NOMO-1 treated with dmso at 0.1 percent for 144 hours (cell line): ENCODE data around the gene TMEM88.
A peak's percentile ranks its signal among the peaks of the same experiment; 100 is the strongest.

Experiments
- DNase-seq: peaks from one replicate; lab custom pipeline; 2025; ENCODE audit not compliant: unreplicated experiment; lab: John Stamatoyannopoulos, UW

TMEM88 gene

DNA sequence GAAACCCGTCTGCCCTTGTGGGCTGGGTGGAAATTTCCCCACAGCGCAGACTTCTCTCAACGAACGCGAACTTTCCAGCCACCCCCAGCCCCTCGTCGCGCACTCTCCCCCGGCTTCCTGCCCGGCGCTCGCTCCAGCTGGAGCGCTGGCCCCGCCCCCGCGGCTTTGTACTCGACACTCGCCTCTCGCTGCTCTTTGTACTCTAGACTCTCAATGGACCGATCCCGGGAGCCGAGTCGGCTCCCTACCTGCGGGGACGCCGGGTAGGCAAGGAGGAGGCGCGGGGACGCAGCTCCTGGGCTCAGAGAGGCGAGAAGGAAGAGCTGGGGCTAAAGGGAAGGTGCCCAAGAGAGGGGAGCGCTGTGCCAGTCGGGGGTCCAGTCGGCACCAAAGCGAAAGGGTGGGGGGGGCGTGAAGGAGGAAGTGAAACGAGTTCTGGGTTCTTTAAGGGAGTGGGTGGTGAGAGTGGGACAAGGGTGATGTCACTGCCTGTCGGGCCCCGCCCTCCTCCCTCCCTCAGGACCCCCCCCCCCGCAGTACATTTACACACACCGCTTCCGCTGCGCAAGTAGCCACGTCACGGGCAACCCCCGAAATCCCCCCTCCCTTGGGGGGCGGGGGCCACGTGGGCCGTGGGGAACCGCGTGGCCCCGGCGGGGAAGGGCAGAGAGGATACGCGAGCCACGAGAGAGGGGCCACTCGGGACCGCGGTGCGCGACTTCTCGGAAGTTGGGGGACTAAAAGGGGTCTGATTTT, 11.2 kb upstream of the TMEM88 start:
- DNase-seq = peak; percentile 72

- DNase-seq = peak; percentile 91
Measured at GRCh38 chr17:7844292-7845154, 10.3 kb upstream of the TMEM88 start.

DNA sequence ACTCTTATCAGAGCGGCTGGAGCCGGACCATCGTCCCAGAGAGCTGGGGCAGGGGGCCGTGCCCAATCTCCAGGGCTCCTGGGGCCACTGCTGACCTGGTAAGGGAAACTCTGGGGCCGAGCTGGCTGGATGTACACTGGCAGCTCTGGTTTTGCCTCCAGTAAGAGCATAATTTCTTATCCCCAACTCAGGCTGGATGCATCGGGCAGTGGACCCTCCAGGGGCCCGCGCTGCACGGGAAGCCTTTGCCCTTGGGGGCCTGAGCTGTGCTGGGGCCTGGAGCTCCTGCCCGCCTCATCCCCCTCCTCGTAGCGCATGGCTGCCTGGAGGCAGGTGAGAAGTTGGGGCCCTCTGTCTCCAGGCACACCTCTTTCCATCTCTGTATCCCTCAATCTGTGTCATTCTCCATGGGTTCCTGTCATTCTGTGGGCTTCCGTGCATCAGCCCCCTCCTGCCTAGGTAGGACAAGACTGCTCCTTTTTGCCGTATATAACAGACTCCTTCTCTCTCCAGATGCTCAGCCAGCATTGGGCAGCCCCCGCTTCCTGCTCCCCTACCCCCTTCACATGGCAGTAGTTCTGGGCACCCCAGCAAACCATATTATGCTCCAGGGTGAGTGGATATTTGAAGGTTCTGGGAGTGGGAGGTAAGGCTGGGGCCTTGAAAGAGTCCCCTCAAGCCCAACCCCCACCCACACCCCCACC, 9.4 kb upstream of the TMEM88 start:
- no peak for DNase-seq

DNA sequence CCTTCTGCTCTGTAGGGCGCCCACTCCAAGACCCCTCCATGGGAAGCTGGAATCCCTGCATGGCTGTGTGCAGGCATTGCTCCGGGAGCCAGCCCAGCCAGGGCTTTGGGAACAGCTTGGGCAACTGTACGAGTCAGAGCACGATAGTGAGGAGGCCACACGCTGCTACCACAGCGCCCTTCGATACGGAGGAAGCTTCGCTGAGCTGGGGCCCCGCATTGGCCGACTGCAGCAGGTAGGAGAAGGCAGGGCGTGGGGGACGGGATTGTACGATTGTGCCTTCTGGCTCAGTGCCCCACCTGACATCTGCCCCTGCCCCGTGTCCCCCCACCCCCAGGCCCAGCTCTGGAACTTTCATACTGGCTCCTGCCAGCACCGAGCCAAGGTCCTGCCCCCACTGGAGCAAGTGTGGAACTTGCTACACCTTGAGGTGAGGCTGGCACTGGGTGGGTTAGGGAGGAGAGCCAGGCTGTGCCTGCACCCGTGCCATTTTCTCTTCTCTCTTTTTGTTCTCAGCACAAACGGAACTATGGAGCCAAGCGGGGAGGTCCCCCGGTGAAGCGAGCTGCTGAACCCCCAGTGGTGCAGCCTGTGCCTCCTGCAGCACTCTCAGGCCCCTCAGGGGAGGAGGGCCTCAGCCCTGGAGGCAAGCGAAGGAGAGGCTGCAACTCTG, 8.7 kb upstream of the TMEM88 start:
- no peak for DNase-seq

DNA sequence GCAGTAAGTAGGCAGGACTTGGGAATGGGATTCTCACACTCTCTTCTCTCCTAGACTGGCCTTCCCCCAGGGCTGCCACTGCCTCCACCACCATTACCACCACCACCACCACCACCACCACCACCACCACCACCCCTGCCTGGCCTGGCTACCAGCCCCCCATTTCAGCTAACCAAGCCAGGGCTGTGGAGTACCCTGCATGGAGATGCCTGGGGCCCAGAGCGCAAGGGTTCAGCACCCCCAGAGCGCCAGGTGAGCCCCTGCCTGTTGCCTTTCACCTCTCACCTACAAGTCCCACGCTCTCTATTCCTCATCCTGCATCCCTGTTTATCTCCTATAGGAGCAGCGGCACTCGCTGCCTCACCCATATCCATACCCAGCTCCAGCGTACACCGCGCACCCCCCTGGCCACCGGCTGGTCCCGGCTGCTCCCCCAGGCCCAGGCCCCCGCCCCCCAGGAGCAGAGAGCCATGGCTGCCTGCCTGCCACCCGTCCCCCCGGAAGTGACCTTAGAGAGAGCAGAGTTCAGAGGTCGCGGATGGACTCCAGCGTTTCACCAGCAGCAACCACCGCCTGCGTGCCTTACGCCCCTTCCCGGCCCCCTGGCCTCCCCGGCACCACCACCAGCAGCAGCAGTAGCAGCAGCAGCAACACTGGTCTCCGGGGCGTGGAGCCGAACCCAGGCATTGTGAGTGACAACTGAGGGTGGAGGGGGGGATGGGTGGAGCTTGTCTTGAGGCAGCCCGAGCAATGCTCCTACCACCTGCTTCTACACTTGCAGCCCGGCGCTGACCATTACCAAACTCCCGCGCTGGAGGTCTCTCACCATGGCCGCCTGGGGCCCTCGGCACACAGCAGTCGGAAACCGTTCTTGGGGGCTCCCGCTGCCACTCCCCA, 7.9 kb upstream of the TMEM88 start:
- DNase-seq = no peak

GRCh38 chr17:7848131-7848579, 6.7 kb upstream of the TMEM88 start:
- DNase-seq = no peak

DNA sequence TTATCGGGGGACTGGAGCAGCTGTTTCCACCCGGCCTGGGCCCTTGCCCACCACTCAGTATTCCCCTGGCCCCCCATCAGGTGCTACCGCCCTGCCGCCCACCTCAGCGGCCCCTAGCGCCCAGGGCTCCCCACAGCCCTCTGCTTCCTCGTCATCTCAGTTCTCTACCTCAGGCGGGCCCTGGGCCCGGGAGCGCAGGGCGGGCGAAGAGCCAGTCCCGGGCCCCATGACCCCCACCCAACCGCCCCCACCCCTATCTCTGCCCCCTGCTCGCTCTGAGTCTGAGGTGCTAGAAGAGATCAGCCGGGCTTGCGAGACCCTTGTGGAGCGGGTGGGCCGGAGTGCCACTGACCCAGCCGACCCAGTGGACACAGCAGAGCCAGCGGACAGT, 6.1 kb upstream of the TMEM88 start:
- DNase-seq = no peak

DNA sequence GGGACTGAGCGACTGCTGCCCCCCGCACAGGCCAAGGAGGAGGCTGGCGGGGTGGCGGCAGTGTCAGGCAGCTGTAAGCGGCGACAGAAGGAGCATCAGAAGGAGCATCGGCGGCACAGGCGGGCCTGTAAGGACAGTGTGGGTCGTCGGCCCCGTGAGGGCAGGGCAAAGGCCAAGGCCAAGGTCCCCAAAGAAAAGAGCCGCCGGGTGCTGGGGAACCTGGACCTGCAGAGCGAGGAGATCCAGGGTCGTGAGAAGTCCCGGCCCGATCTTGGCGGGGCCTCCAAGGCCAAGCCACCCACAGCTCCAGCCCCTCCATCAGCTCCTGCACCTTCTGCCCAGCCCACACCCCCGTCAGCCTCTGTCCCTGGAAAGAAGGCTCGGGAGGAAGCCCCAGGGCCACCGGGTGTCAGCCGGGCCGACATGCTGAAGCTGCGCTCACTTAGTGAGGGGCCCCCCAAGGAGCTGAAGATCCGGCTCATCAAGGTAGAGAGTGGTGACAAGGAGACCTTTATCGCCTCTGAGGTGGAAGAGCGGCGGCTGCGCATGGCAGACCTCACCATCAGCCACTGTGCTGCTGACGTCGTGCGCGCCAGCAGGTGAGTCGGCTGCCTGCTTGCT, 5.6 kb upstream of the TMEM88 start:
- no peak for DNase-seq

GRCh38 chr17:7849751-7850504, 4.9 kb upstream of the TMEM88 start:
- no peak for DNase-seq

DNA sequence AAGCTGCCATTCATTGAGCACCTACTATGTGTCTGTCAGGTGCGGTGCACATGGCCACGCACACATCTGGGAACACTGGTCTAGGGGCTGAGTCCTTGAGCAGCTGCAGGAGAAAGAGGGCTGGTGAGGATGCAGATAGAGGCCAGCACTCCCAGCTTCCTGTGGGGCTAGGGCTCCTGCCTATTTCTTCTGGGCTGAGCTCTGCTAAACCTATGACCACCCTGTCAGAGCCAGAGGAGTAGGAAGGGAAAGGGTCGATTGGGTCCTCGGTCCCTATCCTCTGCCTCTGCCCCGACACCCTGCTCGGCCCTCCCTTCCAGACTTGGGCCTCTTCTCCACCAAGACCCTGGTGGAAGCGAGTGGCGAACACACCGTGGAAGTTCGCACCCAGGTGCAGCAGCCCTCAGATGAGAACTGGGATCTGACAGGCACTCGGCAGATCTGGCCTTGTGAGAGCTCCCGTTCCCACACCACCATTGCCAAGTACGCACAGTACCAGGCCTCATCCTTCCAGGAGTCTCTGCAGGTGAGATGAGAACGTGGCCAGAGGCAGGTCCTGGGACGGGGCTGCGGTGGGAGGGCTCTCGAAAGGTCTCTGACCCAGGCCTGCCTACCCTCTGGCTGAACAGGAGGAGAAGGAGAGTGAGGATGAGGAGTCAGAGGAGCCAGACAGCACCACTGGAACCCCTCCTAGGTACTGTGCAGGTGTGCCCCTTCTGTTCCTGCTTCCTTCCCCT, 4.0 kb upstream of the TMEM88 start:
- DNase-seq = no peak

DNA sequence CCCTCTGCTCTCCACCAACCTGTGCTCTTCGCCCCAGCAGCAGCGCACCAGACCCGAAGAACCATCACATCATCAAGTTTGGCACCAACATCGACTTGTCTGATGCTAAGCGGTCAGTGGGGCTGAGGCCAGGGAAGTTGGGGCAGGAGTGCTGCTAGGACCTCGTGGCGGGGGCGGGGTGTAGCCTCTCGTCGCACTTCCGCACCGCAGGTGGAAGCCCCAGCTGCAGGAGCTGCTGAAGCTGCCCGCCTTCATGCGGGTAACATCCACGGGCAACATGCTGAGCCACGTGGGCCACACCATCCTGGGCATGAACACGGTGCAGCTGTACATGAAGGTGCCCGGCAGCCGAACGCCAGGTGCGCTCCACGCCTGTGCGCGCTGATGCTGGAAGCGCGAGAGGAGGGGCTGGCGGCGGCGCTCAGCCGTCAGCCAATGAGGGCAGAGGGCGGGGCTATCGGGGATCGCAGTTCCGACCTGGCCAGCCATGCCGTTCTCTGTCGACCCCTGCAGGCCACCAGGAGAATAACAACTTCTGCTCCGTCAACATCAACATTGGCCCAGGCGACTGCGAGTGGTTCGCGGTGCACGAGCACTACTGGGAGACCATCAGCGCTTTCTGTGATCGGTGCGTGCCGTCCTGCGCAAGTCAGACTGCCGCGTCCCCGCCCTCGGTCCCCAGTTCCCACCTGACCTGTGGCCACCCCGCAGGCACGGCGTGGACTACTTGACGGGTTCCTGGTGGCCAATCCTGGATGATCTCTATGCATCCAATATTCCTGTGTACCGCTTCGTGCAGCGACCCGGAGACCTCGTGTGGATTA, 3.2 kb upstream of the TMEM88 start:
- peak; percentile 80 for DNase-seq

DNA sequence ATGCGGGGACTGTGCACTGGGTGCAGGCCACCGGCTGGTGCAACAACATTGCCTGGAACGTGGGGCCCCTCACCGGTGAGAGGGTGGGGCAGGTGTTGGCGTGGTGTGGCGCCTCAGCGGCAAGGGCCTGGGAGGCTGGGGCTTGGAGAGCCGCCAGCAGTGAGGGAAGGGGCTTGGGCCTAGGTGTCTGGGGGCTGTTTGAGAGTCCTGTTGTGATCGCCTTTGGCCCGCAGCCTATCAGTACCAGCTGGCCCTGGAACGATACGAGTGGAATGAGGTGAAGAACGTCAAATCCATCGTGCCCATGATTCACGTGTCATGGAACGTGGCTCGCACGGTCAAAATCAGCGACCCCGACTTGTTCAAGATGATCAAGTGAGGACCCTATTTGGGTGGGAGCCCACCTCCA, 2.6 kb upstream of the TMEM88 start:
- DNase-seq = no peak

DNA sequence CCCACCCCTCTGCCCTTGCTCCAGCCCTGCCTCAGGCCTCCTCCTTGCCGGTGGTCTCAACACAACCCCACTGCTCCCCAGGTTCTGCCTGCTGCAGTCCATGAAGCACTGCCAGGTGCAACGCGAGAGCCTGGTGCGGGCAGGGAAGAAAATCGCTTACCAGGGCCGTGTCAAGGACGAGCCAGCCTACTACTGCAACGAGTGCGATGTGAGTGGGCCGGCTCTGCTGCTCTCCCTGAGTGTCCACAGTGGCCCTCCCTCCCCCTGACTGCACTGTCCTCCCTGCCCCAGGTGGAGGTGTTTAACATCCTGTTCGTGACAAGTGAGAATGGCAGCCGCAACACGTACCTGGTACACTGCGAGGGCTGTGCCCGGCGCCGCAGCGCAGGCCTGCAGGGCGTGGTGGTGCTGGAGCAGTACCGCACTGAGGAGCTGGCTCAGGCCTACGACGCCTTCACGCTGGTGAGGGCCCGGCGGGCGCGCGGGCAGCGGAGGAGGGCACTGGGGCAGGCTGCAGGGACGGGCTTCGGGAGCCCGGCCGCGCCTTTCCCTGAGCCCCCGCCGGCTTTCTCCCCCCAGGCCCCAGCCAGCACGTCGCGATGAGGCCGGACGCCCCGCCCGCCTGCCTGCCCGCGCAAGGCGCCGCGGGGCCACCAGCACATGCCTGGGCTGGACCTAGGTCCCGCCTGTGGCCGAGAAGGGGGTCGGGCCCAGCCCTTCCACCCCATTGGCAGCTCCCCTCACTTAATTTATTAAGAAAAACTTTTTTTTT, 1.8 kb upstream of the TMEM88 start:
- DNase-seq = no peak

GRCh38 chr17:7853691-7854038, 1.2 kb upstream of the TMEM88 start:
- no peak for DNase-seq

DNA sequence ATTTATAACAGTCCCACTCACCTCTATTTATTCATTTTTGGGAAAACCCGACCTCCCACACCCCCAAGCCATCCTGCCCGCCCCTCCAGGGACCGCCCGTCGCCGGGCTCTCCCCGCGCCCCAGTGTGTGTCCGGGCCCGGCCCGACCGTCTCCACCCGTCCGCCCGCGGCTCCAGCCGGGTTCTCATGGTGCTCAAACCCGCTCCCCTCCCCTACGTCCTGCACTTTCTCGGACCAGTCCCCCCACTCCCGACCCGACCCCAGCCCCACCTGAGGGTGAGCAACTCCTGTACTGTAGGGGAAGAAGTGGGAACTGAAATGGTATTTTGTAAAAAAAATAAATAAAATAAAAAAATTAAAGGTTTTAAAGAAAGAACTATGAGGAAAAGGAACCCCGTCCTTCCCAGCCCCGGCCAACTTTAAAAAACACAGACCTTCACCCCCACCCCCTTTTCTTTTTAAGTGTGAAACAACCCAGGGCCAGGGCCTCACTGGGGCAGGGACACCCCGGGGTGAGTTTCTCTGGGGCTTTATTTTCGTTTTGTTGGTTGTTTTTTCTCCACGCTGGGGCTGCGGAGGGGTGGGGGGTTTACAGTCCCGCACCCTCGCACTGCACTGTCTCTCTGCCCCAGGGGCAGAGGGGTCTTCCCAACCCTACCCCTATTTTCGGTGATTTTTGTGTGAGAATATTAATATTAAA, 638 bp upstream of the TMEM88 start:
- DNase-seq = no peak

DNA sequence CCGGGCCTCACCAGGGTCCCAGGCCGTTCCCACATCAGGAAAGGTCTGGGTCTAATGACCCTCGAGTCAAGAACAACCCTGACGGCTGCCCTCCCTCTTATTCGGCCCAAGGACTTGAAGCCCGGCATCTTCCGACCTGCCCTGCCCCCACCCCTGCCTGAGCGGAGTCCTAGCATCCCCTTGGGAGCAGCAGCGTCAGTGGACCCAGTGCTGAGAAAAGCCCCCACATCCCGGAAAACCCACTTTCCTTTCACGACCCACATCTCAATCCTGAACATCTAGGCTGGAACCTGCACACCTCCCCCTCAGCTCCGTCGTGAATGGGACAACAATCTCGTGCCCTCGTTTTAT, 769 bp downstream of the TMEM88 start:
- DNase-seq = no peak
